Vagina (tissue), 2 donors: ENCODE measurements around the gene E4F1.

Experiments
- CTCF ChIP-seq, 3 experiments: fragments of 450-650 bp in 2 of 3; fragments of 200-600 bp in 1 of 3; sonication (generic) in 1 of 3; IDR thresholded peaks; one replicate each; pipeline ENCODE4 v1.5.1; 2017 to 2019; ENCODE audit warnings: antibody characterized with exemption in 3 of 3, mild to moderate bottlenecking in 2 of 3, moderate library complexity in 2 of 3
- POLR2A ChIP-seq, 2 donors: fragments of 450-650 bp; IDR thresholded peaks; one replicate each; pipeline ENCODE4 v1.6.1; 2017; ENCODE audit warnings: antibody characterized with exemption in 2 of 2, mild to moderate bottlenecking in 2 of 2, moderate library complexity in 2 of 2

GRCh38 chr16:2253293-2253692, 29.9 kb downstream of the E4F1 start:
- TF ChIP-seq CTCF (IDR thresholded peaks at IDR 0.05) (no peak), POLR2A (IDR thresholded peaks at IDR 0.05) (no peak)
